ENCODE results near the gene PIAS2.
"Not testable (repeated sequence)": the region's sequence is repeated elsewhere in the genome, so short reads cannot be mapped to it uniquely, and the experiment has no call there.

The PIAS2 gene

GRCh38 chr18:46833899-46834298 lies 83.4 kb downstream of the PIAS2 start:
- DNase-seq (ENCODE audit: low read depth in 4 of 4, low spot score in 1 of 4), result no peak

GRCh38 chr18:46832849-46833248 lies 84.5 kb downstream of the PIAS2 start:
- DNase-seq (ENCODE audit: low read depth in 4 of 4, low spot score in 1 of 4), result no peak

GRCh38 chr18:46832422-46832821 lies 84.9 kb downstream of the PIAS2 start:
- not testable (repeated sequence) for DNase-seq (ENCODE audit: low read depth in 4 of 4, low spot score in 1 of 4)

GRCh38 chr18:46831434-46831833 lies 85.9 kb downstream of the PIAS2 start:
- no peak for DNase-seq (ENCODE audit: low read depth in 4 of 4, low spot score in 1 of 4)

GRCh38 chr18:46830633-46831032 lies 86.7 kb downstream of the PIAS2 start:
- no peak for DNase-seq (ENCODE audit: low read depth in 4 of 4, low spot score in 1 of 4)

- no peak for DNase-seq (ENCODE audit: low read depth in 4 of 4, low spot score in 1 of 4)
Observed at GRCh38 chr18:46829947-46830346, 87.4 kb downstream of the PIAS2 start.

- DNase-seq (ENCODE audit: low read depth in 4 of 4, low spot score in 1 of 4), result no peak
Observed at GRCh38 chr18:46829531-46829930, 87.8 kb downstream of the PIAS2 start.

- no peak for DNase-seq (ENCODE audit: low read depth in 4 of 4, low spot score in 1 of 4)
Observed at GRCh38 chr18:46821856-46822711, 95.2 kb downstream of the PIAS2 start.

GRCh38 chr18:46820863-46821262 lies 96.4 kb downstream of the PIAS2 start:
- no peak for DNase-seq (ENCODE audit: low read depth in 4 of 4, low spot score in 1 of 4)

GRCh38 chr18:46815661-46816060 lies 101.6 kb downstream of the PIAS2 start:
- DNase-seq (ENCODE audit: low read depth in 4 of 4, low spot score in 1 of 4), result no peak

GRCh38 chr18:46814399-46814798 lies 102.9 kb downstream of the PIAS2 start:
- DNase-seq (ENCODE audit: low read depth in 4 of 4, low spot score in 1 of 4), result no peak

- DNase-seq (ENCODE audit: low read depth in 4 of 4, low spot score in 1 of 4), result no peak
Observed at GRCh38 chr18:46812311-46812710, 105.0 kb downstream of the PIAS2 start.

GRCh38 chr18:46810481-46811000 lies 106.8 kb downstream of the PIAS2 start:
- DNase-seq (ENCODE audit: low read depth in 4 of 4, low spot score in 1 of 4), result no peak

GRCh38 chr18:46809145-46809544 lies 108.2 kb downstream of the PIAS2 start:
- DNase-seq (ENCODE audit: low read depth in 4 of 4, low spot score in 1 of 4), result no peak

- DNase-seq (ENCODE audit: low read depth in 4 of 4, low spot score in 1 of 4), result not testable (repeated sequence)
Observed at GRCh38 chr18:46795945-46796344, 121.4 kb downstream of the PIAS2 start.

- DNase-seq (ENCODE audit: low read depth in 4 of 4, low spot score in 1 of 4), result no peak
Observed at GRCh38 chr18:46794607-46795006, 122.7 kb downstream of the PIAS2 start.

- no peak for DNase-seq (ENCODE audit: low read depth in 4 of 4, low spot score in 1 of 4)
Observed at GRCh38 chr18:46793565-46793964, 123.7 kb downstream of the PIAS2 start.

GRCh38 chr18:46789088-46789487 lies 128.2 kb downstream of the PIAS2 start:
- DNase-seq (ENCODE audit: low read depth in 4 of 4, low spot score in 1 of 4), result no peak

- DNase-seq (ENCODE audit: low read depth in 4 of 4, low spot score in 1 of 4), result no peak
Observed at GRCh38 chr18:46787674-46788073, 129.6 kb downstream of the PIAS2 start.

- DNase-seq (ENCODE audit: low read depth in 4 of 4, low spot score in 1 of 4), result no peak
Observed at GRCh38 chr18:46772357-46772756, 144.9 kb downstream of the PIAS2 start.

GRCh38 chr18:46771141-46771540 lies 146.2 kb downstream of the PIAS2 start:
- no peak for DNase-seq (ENCODE audit: low read depth in 4 of 4, low spot score in 1 of 4)

- DNase-seq (ENCODE audit: low read depth in 4 of 4, low spot score in 1 of 4), result no peak
Observed at GRCh38 chr18:46770708-46771107, 146.6 kb downstream of the PIAS2 start.

Measured in stimulated activated CD4-positive, alpha-beta T cell treated with anti-CD3 and anti-CD28 coated beads, Interleukin-1b, Interleukin-23, amount 100 ng/mL, for 24 hours (primary cell).